Measurements from ENCODE around the gene AP2S1. TPM values are rescaled to one million over a fixed set of nuclear protein-coding genes. Genes with fewer than 3 reads are reported as not detected.
A peak's percentile ranks its signal among the peaks of the same experiment; 100 is the strongest.
"Not testable (repeated sequence)": the region's sequence is repeated elsewhere in the genome, so short reads cannot be mapped to it uniquely, and the experiment has no call there.

AP2S1 gene
- total RNA-seq, 2 experiments from 2014 or later = 102 to 104 TPM

DNA sequence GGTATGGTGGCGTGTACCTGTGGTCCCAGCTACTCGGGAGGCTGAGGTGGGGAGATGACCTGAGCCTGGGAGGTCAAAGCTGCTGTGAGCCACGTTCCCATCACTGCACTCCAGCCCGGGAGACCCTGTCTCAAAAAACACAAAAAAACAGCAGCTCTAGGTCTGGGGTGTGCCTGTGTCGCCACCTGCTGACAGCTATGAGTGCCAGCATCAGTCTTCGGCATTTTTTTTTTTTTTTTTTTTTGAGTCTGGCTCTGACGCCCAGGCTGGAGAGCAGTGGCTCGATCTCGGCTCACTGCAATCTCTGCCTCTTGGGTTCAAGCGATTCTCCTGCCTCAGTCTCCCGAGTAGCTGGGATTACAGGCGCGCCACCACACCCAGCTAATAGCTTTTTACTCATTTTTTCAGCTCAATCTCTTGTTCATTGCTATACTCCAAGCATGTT lies 10.1 kb downstream of the AP2S1 start:
- peaks cover 4% of the 10 kb centered on the region for H3K4me1 Mint-ChIP-seq
- H3K36me3 Mint-ChIP-seq (ENCODE audit: low read depth) = peaks cover 16% of the 10 kb centered on the region
- no peak overlapping the region for H3K27ac Mint-ChIP-seq
- no peaks in the 10 kb centered on the region for H3K27me3 Mint-ChIP-seq
- ChIA-PET CTCF (interaction anchor here (0.6 to 3.3 kb wide), 39 partner anchors 10 to 1839 kb away, joined by 3 to 43 read pairs (median 4); partner anchors contain the start of genes AP2S1 and SLC1A5), POLR2A (interaction anchor here (0.6 to 1.0 kb wide), 6 partner anchors 10 to 317 kb away, joined by 3 to 5 read pairs (median 4); partner anchors contain the start of genes AP2S1 and SLC1A5)
- intact Hi-C loops (cut with DNase I, micrococcal nuclease) = loop anchor here (1.0 kb wide), 2 partner anchors 83 to 90 kb away; no protein-coding TSS in a partner anchor
- no peak overlapping the region for H3K4me3 Mint-ChIP-seq
- peak; percentile 72 for DNase-seq
- ATAC-seq = peak; percentile 94
- no peaks in the 10 kb centered on the region for H3K9me3 Mint-ChIP-seq (ENCODE audit: low read depth)

DNA sequence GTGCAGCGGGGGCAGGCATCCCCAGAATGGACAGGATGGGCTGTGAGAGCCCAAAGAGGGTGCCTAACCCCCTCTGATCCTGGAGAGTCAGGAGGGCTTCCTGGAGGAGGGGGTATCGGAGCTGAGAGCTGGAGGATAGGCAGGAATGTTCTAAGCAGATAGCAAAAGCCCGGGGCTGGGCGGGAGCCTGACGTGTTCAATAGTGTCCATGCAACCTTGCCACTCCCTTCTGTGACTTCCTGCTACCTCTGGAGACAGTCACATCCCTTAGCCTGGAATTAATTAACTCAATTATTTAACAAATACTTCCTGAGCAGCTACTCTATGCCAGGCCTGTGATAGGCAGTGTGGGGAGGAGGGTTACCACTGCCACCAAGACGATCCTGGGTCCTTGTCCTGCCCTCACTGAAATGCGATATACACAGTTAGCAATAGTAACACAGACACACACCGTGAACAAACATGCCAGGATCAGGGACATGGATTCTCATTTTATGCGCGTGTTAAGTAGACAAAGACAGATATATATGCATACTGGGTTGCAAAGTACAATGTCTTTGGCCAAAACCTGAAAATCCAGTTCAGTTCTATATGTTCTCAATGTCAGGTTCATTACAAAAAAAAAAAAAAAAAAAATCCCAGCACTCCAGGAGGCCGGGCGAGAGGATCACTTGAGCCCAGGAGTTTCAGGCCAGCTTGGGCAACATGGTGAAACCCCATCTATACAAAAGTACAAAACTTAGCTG lies 10.7 kb downstream of the AP2S1 start:
- Mint-ChIP-seq H3K4me3 (no peak overlapping the region), H3K27ac (no peak overlapping the region), H3K36me3 (ENCODE audit: low read depth) (peaks cover 16% of the 10 kb centered on the region), H3K27me3 (no peaks in the 10 kb centered on the region), H3K4me1 (peaks cover 4% of the 10 kb centered on the region), H3K9me3 (ENCODE audit: low read depth) (no peaks in the 10 kb centered on the region)
- ATAC-seq = no peak
- POLR2A ChIA-PET = interaction anchor here (0.6 to 1.0 kb wide), 6 partner anchors 10 to 317 kb away, joined by 3 to 5 read pairs (median 4); partner anchors contain the start of genes AP2S1 and SLC1A5
- CTCF ChIA-PET = interaction anchor here (0.7 to 3.3 kb wide), 35 partner anchors 10 to 403 kb away, joined by 3 to 43 read pairs (median 4); partner anchors contain the start of genes AP2S1 and SLC1A5
- intact Hi-C loops (cut with DNase I, micrococcal nuclease) = loop anchor here (1.0 kb wide), 2 partner anchors 83 to 90 kb away; no protein-coding TSS in a partner anchor
- DNase-seq = no peak

DNA sequence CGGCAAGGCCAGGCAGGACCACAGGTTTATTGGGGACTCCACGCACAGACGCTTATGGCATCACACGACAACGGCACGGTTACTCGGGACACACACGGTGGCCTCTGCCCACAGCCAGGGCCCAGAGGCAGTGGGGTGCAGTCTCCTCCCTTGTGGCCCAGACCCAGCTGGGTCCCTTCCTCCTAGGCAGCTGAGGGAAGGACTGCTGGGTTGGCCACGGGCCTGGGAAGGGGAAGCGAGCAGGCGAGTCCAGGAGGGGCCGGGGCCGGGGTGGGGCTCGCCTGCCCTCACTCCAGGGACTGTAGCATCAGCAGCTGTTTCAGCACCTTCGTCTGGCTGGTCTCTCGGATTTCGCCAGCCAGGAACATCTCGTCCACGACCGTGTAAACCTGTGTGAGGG lies 12.5 kb downstream of the AP2S1 start:
- Mint-ChIP-seq H3K27me3 (no peaks in the 10 kb centered on the region), H3K36me3 (ENCODE audit: low read depth) (peaks cover 14% of the 10 kb centered on the region), H3K9me3 (ENCODE audit: low read depth) (no peaks in the 10 kb centered on the region), H3K4me3 (no peak overlapping the region), H3K27ac (no peak overlapping the region), H3K4me1 (peaks cover 4% of the 10 kb centered on the region)
- ChIA-PET CTCF (interaction anchor here (3.0 to 3.3 kb wide), 2 partner anchors 80 to 85 kb away, joined by 21 to 41 read pairs; no protein-coding TSS in a partner anchor), POLR2A (no interaction called here)
- DNase-seq (no peak), ATAC-seq (no peak)
- intact Hi-C loops (cut with DNase I, micrococcal nuclease) = no loop called here

GRCh38 chr19:46834984-46835383 lies 15.7 kb downstream of the AP2S1 start:
- intact Hi-C loops (cut with DNase I, micrococcal nuclease) = no loop called here
- no peaks in the 10 kb centered on the region for H3K9me3 Mint-ChIP-seq (ENCODE audit: low read depth)
- H3K27ac Mint-ChIP-seq = no peak overlapping the region
- H3K4me1 Mint-ChIP-seq = peaks cover under 1% of the 10 kb centered on the region
- no peak overlapping the region for H3K4me3 Mint-ChIP-seq
- ChIA-PET CTCF (no interaction called here), POLR2A (no interaction called here)
- H3K27me3 Mint-ChIP-seq = no peaks in the 10 kb centered on the region
- DNase-seq (no peak), ATAC-seq (no peak)
- H3K36me3 Mint-ChIP-seq (ENCODE audit: low read depth) = peaks cover 6% of the 10 kb centered on the region

GRCh38 chr19:46834121-46834520 lies 16.5 kb downstream of the AP2S1 start:
- Mint-ChIP-seq H3K27me3 (no peaks in the 10 kb centered on the region), H3K27ac (no peak overlapping the region), H3K4me3 (no peak overlapping the region), H3K36me3 (ENCODE audit: low read depth) (peaks cover 6% of the 10 kb centered on the region), H3K4me1 (peaks cover 5% of the 10 kb centered on the region), H3K9me3 (ENCODE audit: low read depth) (no peaks in the 10 kb centered on the region)
- DNase-seq (no peak), ATAC-seq (no peak)
- intact Hi-C loops (cut with DNase I, micrococcal nuclease) = no loop called here
- POLR2A ChIA-PET = no interaction called here
- CTCF ChIA-PET = interaction anchor here (0.6 to 1.2 kb wide), 7 partner anchors 49 to 170 kb away, joined by 3 to 4 read pairs (median 4); no protein-coding TSS in a partner anchor

DNA sequence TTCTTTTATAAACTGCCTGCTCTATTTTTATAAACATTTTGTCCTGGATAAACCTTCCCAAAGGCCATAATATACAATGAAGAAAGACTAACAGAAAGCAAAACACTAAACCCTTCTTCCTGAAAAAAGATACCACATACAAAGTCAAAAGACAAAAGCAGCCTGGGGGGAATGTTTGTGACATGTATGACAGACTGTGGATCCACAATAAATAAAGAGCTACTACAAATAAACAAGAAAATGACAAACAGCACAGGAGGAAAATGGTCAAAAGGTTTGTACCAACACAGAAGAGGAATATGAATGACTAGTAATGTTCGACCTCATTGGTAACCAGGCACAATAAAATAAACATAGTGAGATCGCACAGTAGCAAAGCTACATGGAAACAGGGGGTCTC lies 19.8 kb downstream of the AP2S1 start:
- Mint-ChIP-seq H3K27ac (no peak overlapping the region), H3K36me3 (ENCODE audit: low read depth) (no peaks in the 10 kb centered on the region), H3K27me3 (no peaks in the 10 kb centered on the region), H3K4me1 (peaks cover 13% of the 10 kb centered on the region), H3K9me3 (ENCODE audit: low read depth) (no peaks in the 10 kb centered on the region), H3K4me3 (no peak overlapping the region)
- no peak for ATAC-seq
- POLR2A ChIA-PET = interaction anchor here (0.6 kb wide), 1 partner anchor 356 kb away, joined by 3 read pairs; no protein-coding TSS in a partner anchor
- CTCF ChIA-PET = interaction anchor here (0.6 to 4.1 kb wide), 5 partner anchors 10 to 183 kb away, joined by 3 to 25 read pairs (median 4); no protein-coding TSS in a partner anchor
- intact Hi-C loops (cut with DNase I, micrococcal nuclease) = no loop called here
- DNase-seq = no peak

- DNase-seq = peak; percentile 83
- H3K36me3 Mint-ChIP-seq (ENCODE audit: low read depth) = no peaks in the 10 kb centered on the region
- ATAC-seq = peak; percentile 82
- H3K4me1 Mint-ChIP-seq = peaks cover 15% of the 10 kb centered on the region
- POLR2A ChIA-PET = interaction anchor here (0.6 to 0.7 kb wide), 4 partner anchors 40 to 233 kb away, joined by 3 to 4 read pairs (median 3); partner anchors contain the start of gene SLC1A5
- no peaks in the 10 kb centered on the region for H3K9me3 Mint-ChIP-seq (ENCODE audit: low read depth)
- intact Hi-C loops (cut with DNase I, micrococcal nuclease) = loop anchor here in 1 of 2 experiments (1.0 kb wide), 1 partner anchor 19 kb away; no protein-coding TSS in a partner anchor
- no peaks in the 10 kb centered on the region for H3K27me3 Mint-ChIP-seq
- CTCF ChIA-PET = interaction anchor here (0.6 to 4.1 kb wide), 4 partner anchors 12 to 465 kb away, joined by 3 to 25 read pairs (median 6); no protein-coding TSS in a partner anchor
- no peak overlapping the region for H3K27ac Mint-ChIP-seq
- no peak overlapping the region for H3K4me3 Mint-ChIP-seq
Measured at GRCh38 chr19:46828484-46828883, 22.2 kb downstream of the AP2S1 start.

DNA sequence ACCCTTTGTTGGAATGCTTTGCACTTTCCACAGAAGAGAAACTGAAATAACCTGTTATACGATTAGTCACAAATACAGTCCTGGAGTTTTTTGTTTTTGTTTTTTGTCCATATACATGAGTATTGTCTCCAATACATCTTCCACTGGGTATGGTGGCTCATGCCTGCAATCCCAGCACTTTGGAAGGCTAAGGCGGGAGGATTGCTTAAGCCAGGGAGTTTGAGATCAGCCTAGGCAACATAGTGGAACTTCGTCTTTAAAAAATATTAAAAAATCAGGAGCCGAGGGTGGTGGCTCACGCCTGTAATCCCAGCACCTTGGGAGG lies 25.0 kb downstream of the AP2S1 start:
- intact Hi-C loops (cut with DNase I, micrococcal nuclease) = no loop called here
- ChIA-PET CTCF (interaction anchor here (0.7 kb wide), 1 partner anchor 151 kb away, joined by 3 read pairs; no protein-coding TSS in a partner anchor), POLR2A (interaction anchor here (1.1 kb wide), 1 partner anchor 37 kb away, joined by 4 read pairs; the partner anchor contains the start of gene SLC1A5)
- ATAC-seq = no peak
- Mint-ChIP-seq H3K9me3 (ENCODE audit: low read depth) (no peaks in the 10 kb centered on the region), H3K4me1 (peaks cover 28% of the 10 kb centered on the region), H3K4me3 (no peak overlapping the region), H3K27ac (no peak overlapping the region), H3K36me3 (ENCODE audit: low read depth) (no peaks in the 10 kb centered on the region), H3K27me3 (no peaks in the 10 kb centered on the region)
- DNase-seq = no peak

DNA sequence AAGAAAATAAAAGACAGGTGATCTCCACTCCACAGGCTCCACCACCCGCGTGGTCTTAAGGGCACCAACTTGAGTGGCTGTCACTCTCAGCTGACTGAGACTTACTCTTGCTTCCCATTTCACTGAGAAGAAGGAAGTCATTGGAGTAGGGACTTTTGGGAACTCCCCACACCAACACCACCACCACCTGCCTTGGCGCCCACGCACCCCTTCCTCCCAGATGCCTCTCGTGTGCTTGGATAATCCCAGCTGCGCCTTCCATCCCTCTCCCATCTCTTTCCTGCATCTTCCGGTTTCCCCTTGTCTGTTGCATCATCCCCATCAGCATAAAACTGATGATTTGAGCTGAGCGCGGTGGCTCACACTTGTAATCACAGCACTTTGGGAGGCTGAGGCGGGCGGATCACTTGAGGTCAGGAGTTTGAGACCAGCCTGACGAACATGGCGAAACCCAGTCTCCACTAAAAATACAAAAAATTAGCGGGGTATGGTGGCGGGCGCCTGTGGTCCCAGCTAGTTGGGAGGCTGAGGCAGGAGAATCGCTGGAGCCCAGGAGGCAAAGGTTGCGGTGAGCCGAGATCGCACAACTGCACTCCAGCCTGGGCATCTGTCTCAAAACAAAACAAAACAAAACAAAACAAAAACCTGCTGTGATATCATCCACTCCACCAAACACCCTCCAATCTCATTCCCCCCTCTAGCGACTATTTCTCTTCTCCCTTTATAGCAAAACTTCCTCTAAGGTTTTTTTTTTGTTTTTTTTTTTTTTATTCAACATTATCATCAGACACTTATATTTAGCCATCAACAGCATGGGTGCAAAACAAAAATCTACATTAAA lies 25.5 kb downstream of the AP2S1 start:
- ChIA-PET POLR2A (interaction anchor here (0.5 to 1.1 kb wide), 2 partner anchors 36 to 67 kb away, joined by 3 to 4 read pairs; partner anchors contain the start of gene SLC1A5), CTCF (interaction anchor here (0.7 to 1.3 kb wide), 2 partner anchors 58 to 151 kb away, joined by 3 to 5 read pairs; no protein-coding TSS in a partner anchor)
- no peak for ATAC-seq
- Mint-ChIP-seq H3K4me1 (peaks cover 34% of the 10 kb centered on the region), H3K27me3 (no peaks in the 10 kb centered on the region), H3K4me3 (no peak overlapping the region), H3K36me3 (ENCODE audit: low read depth) (no peaks in the 10 kb centered on the region), H3K9me3 (ENCODE audit: low read depth) (no peaks in the 10 kb centered on the region), H3K27ac (no peak overlapping the region)
- intact Hi-C loops (cut with DNase I, micrococcal nuclease) = no loop called here
- no peak for DNase-seq

DNA sequence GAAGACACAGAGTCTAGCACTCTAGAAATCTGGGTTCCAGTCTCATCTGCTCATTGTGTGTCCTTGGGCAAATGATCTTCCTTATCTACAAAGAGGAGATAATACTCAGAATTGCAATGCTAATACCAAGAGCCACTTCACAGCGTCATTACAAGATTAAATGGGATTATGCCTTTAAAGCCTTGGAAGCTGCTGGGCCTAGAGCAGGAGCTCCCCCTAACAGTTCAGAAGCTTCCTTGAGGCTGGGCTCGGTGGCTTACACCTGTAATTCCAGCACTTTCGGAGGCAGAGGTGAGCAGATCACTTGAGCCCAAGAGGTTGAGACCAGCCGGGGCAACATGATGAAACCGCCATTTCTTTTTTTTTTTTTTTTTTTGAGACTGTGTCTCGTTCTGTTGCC lies 27.6 kb downstream of the AP2S1 start:
- ChIA-PET POLR2A (no interaction called here), CTCF (interaction anchor here (0.6 to 1.1 kb wide), 3 partner anchors 9 to 56 kb away, joined by 3 to 5 read pairs (median 3); no protein-coding TSS in a partner anchor)
- Mint-ChIP-seq H3K4me3 (no peak overlapping the region), H3K4me1 (peaks cover 27% of the 10 kb centered on the region), H3K27ac (no peak overlapping the region), H3K36me3 (ENCODE audit: low read depth) (no peaks in the 10 kb centered on the region), H3K27me3 (no peaks in the 10 kb centered on the region), H3K9me3 (ENCODE audit: low read depth) (no peaks in the 10 kb centered on the region)
- DNase-seq (no peak), ATAC-seq (no peak)
- intact Hi-C loops (cut with DNase I, micrococcal nuclease) = no loop called here

DNA sequence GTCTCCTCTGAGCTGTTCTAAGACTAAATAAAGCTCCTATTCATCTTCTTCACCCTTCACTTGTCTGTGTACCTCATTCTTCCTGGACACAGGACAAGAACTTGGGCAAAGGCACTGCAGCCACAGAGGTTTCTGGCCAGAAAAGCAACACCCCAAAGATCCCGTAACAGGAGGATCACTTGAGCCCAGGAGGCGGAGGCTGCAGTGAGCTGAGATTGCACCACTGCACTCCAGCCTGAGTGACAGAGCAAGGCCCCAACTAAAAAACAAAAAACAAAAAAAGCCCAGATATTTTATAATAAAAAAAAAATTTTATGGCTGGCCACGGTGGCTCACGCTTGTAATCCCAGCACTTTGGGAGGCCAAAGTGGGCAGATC lies 28.2 kb downstream of the AP2S1 start:
- Mint-ChIP-seq H3K27ac (peak overlapping the region; percentile 37), H3K4me1 (peaks cover 27% of the 10 kb centered on the region)
- H3K4me3 Mint-ChIP-seq; ATAC-seq; H3K27me3 Mint-ChIP-seq; DNase-seq; intact Hi-C loops (cut with DNase I, micrococcal nuclease); H3K36me3 Mint-ChIP-seq (ENCODE audit: low read depth); H3K9me3 Mint-ChIP-seq (ENCODE audit: low read depth): not testable (repeated sequence)
- ChIA-PET POLR2A (interaction anchor here (0.7 to 1.4 kb wide), 2 partner anchors 18 to 21 kb away, joined by 3 to 4 read pairs; no protein-coding TSS in a partner anchor), CTCF (interaction anchor here (0.6 to 1.3 kb wide), 6 partner anchors 8 to 422 kb away, joined by 3 to 5 read pairs (median 3); no protein-coding TSS in a partner anchor)
